ENCODE measurements around the gene ELMOD3.
A peak's percentile ranks its signal among the peaks of the same experiment; 100 is the strongest.
"Not testable (repeated sequence)": the region's sequence is repeated elsewhere in the genome, so short reads cannot be mapped to it uniquely, and the experiment has no call there.

The ELMOD3 gene

DNA sequence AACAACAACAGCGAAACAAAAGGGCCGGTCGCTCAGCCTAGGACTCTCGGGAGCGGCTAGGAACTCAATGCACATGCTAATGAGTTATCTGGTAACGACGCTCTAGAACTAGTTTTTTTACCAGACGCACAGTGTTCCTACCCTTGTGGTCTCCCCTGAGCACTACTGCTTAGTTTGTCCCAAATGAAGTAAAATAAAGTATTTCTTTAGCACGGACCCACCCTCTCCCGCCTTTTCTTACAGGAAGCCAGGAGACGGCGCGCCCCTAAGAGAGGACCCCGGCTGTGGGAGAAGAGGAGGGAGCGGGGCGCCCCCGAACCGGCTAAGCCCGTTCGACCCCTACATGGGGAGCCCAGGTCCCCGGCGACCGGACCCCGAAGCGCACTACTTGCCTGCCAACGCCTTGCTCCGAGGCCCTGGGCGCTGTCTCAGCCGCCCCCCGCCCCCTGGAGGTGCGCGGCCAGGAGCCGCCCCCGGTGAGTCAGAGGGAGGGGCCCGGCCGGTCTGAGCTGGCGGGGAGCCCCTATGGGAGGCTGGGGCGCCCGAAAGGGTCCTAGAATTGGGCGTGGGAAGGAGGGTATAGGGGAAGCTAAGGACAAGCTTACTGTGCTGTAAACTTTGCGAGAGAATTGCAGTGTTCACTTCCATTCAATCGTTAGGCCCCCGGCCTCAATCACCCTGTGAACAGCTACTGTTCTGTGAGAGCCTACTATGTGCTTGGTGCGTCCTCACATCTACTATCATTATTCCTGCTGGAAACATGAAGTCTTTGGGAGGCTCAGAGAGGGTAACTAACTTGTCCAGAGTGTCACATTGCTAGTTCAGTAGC is 59.2 kb downstream of the ELMOD3 start:
- TF ChIP-seq, protein P1, sequence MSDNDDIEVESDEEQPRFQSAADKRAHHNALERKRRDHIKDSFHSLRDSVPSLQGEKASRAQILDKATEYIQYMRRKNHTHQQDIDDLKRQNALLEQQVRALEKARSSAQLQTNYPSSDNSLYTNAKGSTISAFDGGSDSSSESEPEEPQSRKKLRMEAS (IDR thresholded peaks at IDR 0.05; ENCODE audit: low read depth, low read length) = no peak
- no peak for TF ChIP-seq MYC (IDR thresholded peaks at IDR 0.05; ENCODE audit: low read depth, low read length)
- TF ChIP-seq POLR2A (IDR thresholded peaks at IDR 0.05; ENCODE audit: extremely low read depth, insufficient read length) = no peak
- TF ChIP-seq, protein P2, sequence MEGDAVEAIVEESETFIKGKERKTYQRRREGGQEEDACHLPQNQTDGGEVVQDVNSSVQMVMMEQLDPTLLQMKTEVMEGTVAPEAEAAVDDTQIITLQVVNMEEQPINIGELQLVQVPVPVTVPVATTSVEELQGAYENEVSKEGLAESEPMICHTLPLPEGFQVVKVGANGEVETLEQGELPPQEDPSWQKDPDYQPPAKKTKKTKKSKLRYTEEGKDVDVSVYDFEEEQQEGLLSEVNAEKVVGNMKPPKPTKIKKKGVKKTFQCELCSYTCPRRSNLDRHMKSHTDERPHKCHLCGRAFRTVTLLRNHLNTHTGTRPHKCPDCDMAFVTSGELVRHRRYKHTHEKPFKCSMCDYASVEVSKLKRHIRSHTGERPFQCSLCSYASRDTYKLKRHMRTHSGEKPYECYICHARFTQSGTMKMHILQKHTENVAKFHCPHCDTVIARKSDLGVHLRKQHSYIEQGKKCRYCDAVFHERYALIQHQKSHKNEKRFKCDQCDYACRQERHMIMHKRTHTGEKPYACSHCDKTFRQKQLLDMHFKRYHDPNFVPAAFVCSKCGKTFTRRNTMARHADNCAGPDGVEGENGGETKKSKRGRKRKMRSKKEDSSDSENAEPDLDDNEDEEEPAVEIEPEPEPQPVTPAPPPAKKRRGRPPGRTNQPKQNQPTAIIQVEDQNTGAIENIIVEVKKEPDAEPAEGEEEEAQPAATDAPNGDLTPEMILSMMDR (IDR thresholded peaks at IDR 0.05; ENCODE audit: low read depth, low read length) = no peak
- DNase-seq (ENCODE audit: low read depth) = peak; percentile 37
- no peak overlapping the region for H3K4me3 ChIP-seq (ENCODE audit: low read depth, low read length)

DNA sequence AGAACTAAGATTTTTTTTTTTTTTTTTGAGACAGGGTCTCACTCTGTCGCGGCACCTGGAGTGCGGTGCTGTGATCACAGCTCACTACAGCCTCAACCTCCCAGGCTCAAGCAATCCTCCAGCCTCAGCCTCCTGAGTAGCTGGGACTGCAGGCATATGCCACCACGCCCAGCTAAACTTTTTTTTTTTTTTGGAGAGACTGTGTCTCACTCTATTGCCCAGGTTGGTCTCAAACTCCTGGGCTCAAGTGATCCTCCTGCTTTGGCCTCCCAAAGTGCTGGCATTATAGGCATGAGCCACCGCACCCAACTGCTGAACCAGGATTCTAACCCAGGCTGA is 59.8 kb downstream of the ELMOD3 start:
- not testable (repeated sequence) for DNase-seq (ENCODE audit: low read depth); H3K4me3 ChIP-seq (ENCODE audit: low read depth, low read length)

DNA sequence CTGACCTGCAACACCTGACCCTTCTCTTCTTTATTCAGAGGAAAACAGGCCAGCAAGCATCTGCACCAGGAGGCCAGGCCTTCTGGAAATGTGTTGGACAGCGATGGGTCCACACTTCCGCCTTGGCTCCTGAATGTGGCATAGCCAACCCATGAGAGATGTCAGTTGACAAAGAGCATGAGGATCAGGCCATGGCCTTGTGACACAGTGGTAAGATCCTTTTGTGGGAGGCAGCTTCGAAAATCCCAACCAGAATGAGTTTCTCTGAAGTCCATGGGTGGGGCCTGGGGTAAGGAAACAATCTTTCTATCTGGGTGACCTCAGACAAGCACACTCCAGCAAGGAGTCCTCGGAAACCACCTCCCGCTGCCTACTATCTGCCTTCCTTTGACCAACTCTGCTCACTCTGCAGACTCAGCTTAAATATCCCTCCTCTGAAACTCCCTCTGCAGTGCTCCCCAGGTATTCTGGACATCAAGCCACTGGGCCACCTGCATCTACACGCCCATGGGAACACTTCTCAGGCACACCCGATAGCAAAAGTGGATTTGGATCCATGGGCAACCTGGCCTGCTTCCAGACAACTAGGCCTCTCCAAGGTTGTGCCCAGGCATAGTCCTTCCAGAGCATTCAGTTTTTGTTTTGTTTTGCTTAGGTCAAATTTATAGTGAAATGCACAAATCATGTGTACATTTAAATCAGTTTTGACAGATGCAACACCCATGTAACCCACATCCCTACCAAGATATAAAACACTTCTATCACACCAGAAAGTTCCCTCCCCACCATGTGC is 60.4 kb downstream of the ELMOD3 start:
- DNase-seq (ENCODE audit: low read depth) = no peak
- H3K4me3 ChIP-seq (ENCODE audit: low read depth, low read length) = no peak overlapping the region
- TF ChIP-seq POLR2A (IDR thresholded peaks at IDR 0.05; ENCODE audit: extremely low read depth, insufficient read length) (no peak), MYC (IDR thresholded peaks at IDR 0.05; ENCODE audit: low read depth, low read length) (no peak)
- TF ChIP-seq, protein P1 (IDR thresholded peaks at IDR 0.05; ENCODE audit: low read depth, low read length) = no peak
- TF ChIP-seq, protein P2 (IDR thresholded peaks at IDR 0.05; ENCODE audit: low read depth, low read length) = no peak

DNA sequence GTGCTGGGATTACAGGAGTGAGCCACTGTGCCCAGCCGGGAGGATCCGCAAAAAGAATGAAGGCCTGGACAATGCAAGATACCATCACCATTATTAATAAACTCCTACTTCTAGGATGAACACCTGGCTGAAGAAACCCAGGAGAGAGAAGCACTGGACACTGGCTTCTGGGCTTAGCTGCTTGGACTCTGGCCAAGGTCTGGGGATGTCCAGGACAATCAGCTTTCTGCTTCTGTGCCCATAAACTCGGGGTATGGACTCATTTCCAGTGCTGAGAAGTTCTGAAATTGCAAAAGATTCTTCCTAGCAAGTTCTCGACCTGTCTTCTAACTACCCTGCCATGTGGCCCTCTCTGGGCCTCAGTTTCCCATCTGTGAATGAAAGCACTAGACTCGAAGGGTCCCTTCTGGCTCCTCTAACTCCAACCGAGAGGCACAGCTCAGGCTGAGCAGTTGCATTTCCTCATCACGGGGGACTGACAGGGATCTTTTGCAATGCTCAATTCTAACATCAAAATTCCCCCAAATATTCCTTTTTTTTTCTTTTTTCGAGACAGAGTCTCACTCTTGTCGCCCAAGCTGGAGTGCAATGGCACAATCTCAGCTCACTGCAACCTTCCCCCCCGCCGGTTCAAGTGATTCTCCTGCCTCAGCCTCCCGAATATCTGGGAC is 61.5 kb downstream of the ELMOD3 start:
- DNase-seq (ENCODE audit: low read depth) = no peak
- TF ChIP-seq, protein P2 (IDR thresholded peaks at IDR 0.05; ENCODE audit: low read depth, low read length) = no peak
- TF ChIP-seq, protein P1 (IDR thresholded peaks at IDR 0.05; ENCODE audit: low read depth, low read length) = no peak
- TF ChIP-seq MYC (IDR thresholded peaks at IDR 0.05; ENCODE audit: low read depth, low read length) = no peak
- TF ChIP-seq POLR2A (IDR thresholded peaks at IDR 0.05; ENCODE audit: extremely low read depth, insufficient read length) = no peak
- no peak overlapping the region for H3K4me3 ChIP-seq (ENCODE audit: low read depth, low read length)

DNA sequence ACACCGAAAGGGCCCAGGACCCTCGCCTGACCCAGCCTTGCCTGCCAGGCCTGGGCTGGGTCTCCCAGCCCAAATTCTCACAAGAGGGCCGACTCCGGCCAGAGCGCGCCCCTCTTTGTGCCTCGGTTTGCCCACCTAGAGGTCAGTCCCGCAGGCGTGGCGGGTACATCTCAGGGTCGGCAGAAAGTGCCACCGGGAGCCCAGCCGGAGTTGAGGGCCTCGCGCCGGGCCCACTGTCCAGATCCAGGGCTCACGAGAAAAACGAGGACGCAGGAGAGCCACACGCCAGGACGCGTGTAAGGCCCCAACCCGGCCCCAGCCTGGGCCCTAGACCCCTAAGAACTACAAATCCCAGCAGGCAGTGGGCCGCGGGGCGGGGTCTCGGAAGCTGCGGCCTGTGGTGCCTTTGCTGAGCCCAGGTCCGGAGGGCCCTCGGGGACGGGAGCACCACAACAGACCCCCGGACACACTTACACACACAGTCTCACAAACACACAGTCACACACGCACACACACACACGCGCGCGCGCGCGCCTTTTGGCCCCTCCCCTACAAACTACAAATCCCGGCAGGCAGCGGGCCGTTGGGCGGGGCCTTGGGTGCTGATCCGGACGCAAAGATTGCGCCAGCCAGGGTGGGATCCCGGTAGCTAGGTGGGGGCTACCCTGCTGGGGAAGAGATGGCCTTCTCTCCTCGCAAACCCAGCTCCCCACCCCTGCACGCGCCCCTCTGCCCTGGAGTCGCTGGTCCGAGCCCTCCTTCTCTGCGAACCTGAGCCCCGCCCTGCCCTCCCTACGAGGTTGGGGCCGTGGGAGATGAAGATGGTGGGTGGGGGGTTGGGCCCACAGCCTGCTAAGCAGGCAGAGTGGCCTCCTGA is 63.8 kb downstream of the ELMOD3 start, which contains the start of gene SH2D6:
TSS of gene SH2D6 (plus strand) at position 583 of the 877 bp plus-strand sequence. CDS start 10,752 bp downstream, outside the sequence.
- DNase-seq (ENCODE audit: low read depth) = peak; percentile 95
- H3K4me3 ChIP-seq (ENCODE audit: low read depth, low read length) = peak within 1 kb of the TSS; percentile 67
- TF ChIP-seq MYC (IDR thresholded peaks at IDR 0.05; ENCODE audit: low read depth, low read length) (peak; percentile 90), POLR2A (IDR thresholded peaks at IDR 0.05; ENCODE audit: extremely low read depth, insufficient read length) (peak; percentile 64)
- TF ChIP-seq, protein P2 (IDR thresholded peaks at IDR 0.05; ENCODE audit: low read depth, low read length) = no peak
- TF ChIP-seq, protein P1 (IDR thresholded peaks at IDR 0.05; ENCODE audit: low read depth, low read length) = peak; percentile 80

All from NB4 (cell line).